Measurements from ENCODE around the gene MGA. TPM values are rescaled to one million over a fixed set of nuclear protein-coding genes. Genes with fewer than 3 reads are reported as not detected.

MGA gene
- total RNA-seq, 1 experiment from 2014 or later, result 35.9 TPM

- TF ChIP-seq ZNF425 (CRISPR knock-in tag; conservative IDR thresholded peaks at IDR 0.05) (no peak), JUN (CRISPR knock-in tag; IDR thresholded peaks at IDR 0.05) (no peak)
Measured at GRCh38 chr15:41779662-41780157, 119.5 kb downstream of the MGA start (continued).

- DNase-seq (ENCODE audit: low spot score), result no peak
- POLR2A ChIA-PET, result interaction anchor here (0.6 to 0.7 kb wide), 2 partner anchors 34 to 70 kb away, joined by 3 read pairs; no protein-coding TSS in a partner anchor
- peaks cover 4% of the 10 kb centered on the region for H3K9me3 Mint-ChIP-seq
- H3K36me3 Mint-ChIP-seq, result peaks cover 3% of the 10 kb centered on the region; the same call in 1 of the 2 replicates
- CTCF ChIA-PET, result interaction anchor here (0.7 to 1.1 kb wide), 3 partner anchors 124 to 314 kb away, joined by 3 to 5 read pairs (median 3); no protein-coding TSS in a partner anchor
- H3K4me3 Mint-ChIP-seq, result no peak overlapping the region
- peaks cover 46% of the 10 kb centered on the region for H3K4me1 Mint-ChIP-seq
- TF ChIP-seq ETV6 (CRISPR knock-in tag; IDR thresholded peaks at IDR 0.05) (no peak), MYBL2 (CRISPR knock-in tag; IDR thresholded peaks at IDR 0.05) (no peak), ZNF232 (CRISPR knock-in tag; IDR thresholded peaks at IDR 0.05) (no peak), GABPB1 (CRISPR knock-in tag; IDR thresholded peaks at IDR 0.05) (no peak)
- no peaks in the 10 kb centered on the region for H3K27me3 Mint-ChIP-seq (ENCODE audit: low read depth)
- no peak for ATAC-seq
- H3K27ac Mint-ChIP-seq, result peak overlapping the region; percentile 71; the same call in 1 of the 2 replicates
Measured at GRCh38 chr15:41780266-41780665, 120.1 kb downstream of the MGA start.

- ChIA-PET CTCF (interaction anchor here (0.7 to 1.1 kb wide), 3 partner anchors 124 to 315 kb away, joined by 3 to 5 read pairs (median 3); no protein-coding TSS in a partner anchor), POLR2A (interaction anchor here (0.6 to 0.7 kb wide), 3 partner anchors 33 to 267 kb away, joined by 3 to 4 read pairs (median 3); partner anchors contain the start of gene LTK)
- ATAC-seq, result no peak
- TF ChIP-seq ETV6 (CRISPR knock-in tag; IDR thresholded peaks at IDR 0.05) (no peak), STAT6 (CRISPR knock-in tag; conservative IDR thresholded peaks at IDR 0.05; ENCODE audit: low read depth) (no peak), SP1 (CRISPR knock-in tag; conservative IDR thresholded peaks at IDR 0.05) (no peak), ELF4 (CRISPR knock-in tag; IDR thresholded peaks at IDR 0.05; ENCODE audit: low read depth) (no peak)
- no peaks in the 10 kb centered on the region for H3K27me3 Mint-ChIP-seq (ENCODE audit: low read depth)
- peaks cover 4% of the 10 kb centered on the region for H3K9me3 Mint-ChIP-seq
- no peak for DNase-seq (ENCODE audit: low spot score)
- no peak overlapping the region for H3K4me3 Mint-ChIP-seq
- peaks cover 42% of the 10 kb centered on the region for H3K4me1 Mint-ChIP-seq
- no peak overlapping the region for H3K27ac Mint-ChIP-seq
- peaks cover 3% of the 10 kb centered on the region; the same call in 1 of the 2 replicates for H3K36me3 Mint-ChIP-seq
Measured at GRCh38 chr15:41780727-41781126, 120.5 kb downstream of the MGA start.

- Mint-ChIP-seq H3K27ac (no peak overlapping the region; the same call in 1 of the 2 replicates), H3K36me3 (peaks cover 3% of the 10 kb centered on the region; the same call in 1 of the 2 replicates), H3K4me3 (no peak overlapping the region), H3K9me3 (peaks cover 4% of the 10 kb centered on the region), H3K27me3 (ENCODE audit: low read depth) (no peaks in the 10 kb centered on the region), H3K4me1 (peaks cover 30% of the 10 kb centered on the region)
- POLR2A ChIA-PET, result interaction anchor here (1.1 kb wide), 1 partner anchor 9 kb away, joined by 4 read pairs; the partner anchor contains the start of gene MAPKBP1
- ATAC-seq, result no peak; the same call in 1 of the 2 replicates
- CTCF ChIA-PET, result interaction anchor here (0.6 to 4.0 kb wide), 6 partner anchors 8 to 122 kb away, joined by 3 to 25 read pairs (median 5); partner anchors contain the start of gene MAPKBP1
- no peak for DNase-seq (ENCODE audit: low spot score)
- no peak for TF ChIP-seq EMX1 (CRISPR knock-in tag; IDR thresholded peaks at IDR 0.05)
- TF ChIP-seq ZNF281 (CRISPR knock-in tag; IDR thresholded peaks at IDR 0.05), result no peak
- TF ChIP-seq ZNF138 (CRISPR knock-in tag; conservative IDR thresholded peaks at IDR 0.05), result no peak
- no peak for TF ChIP-seq PREB (CRISPR knock-in tag; IDR thresholded peaks at IDR 0.05; ENCODE audit: borderline replicate concordance)
- no peak for TF ChIP-seq HMGXB4 (CRISPR knock-in tag; IDR thresholded peaks at IDR 0.05)
- TF ChIP-seq TCF7 (CRISPR knock-in tag; IDR thresholded peaks at IDR 0.05; ENCODE audit: low read depth), result no peak
- TF ChIP-seq CREM (CRISPR knock-in tag; IDR thresholded peaks at IDR 0.05), result no peak
- no peak for TF ChIP-seq NFE2L1 (CRISPR knock-in tag; IDR thresholded peaks at IDR 0.05)
- TF ChIP-seq GABPB1 (CRISPR knock-in tag; IDR thresholded peaks at IDR 0.05), result no peak
Measured at GRCh38 chr15:41782371-41783282, 122.4 kb downstream of the MGA start.

Measured in WTC11 (cell line).